GM19463 (cell line): ENCODE results near the gene RBM26.

Experiments
- ATAC-seq: cut with Tn5 transposase; IDR thresholded peaks from one replicate; pipeline ENCODE4 v1.9.1; 2021; ENCODE audit warnings: mild to moderate bottlenecking, moderate library complexity; ENCODE audit not compliant: unreplicated experiment

The RBM26 gene

GRCh38 chr13:79405831-79406596 is at the start of gene RBM26:
Gene RBM26 (minus strand): TSS chr13:79406255. CDS start chr13:79405774, 481 bp downstream.
- ATAC-seq, result peak; percentile 79

- no peak for ATAC-seq
Measured at GRCh38 chr13:79455331-79455730, 49.3 kb upstream of the RBM26 start.

GRCh38 chr13:79452239-79452913 is 46.3 kb upstream of the RBM26 start:
- no peak for ATAC-seq

GRCh38 chr13:79451500-79451962 is 45.5 kb upstream of the RBM26 start:
- ATAC-seq, result peak; percentile 100

- no peak for ATAC-seq
Measured at GRCh38 chr13:79450110-79450509, 44.1 kb upstream of the RBM26 start.

GRCh38 chr13:79448413-79448812 is 42.4 kb upstream of the RBM26 start:
- peak; percentile 19 for ATAC-seq

GRCh38 chr13:79447741-79448140 is 41.7 kb upstream of the RBM26 start:
- no peak for ATAC-seq

- ATAC-seq, result no peak
Measured at GRCh38 chr13:79447141-79447540, 41.1 kb upstream of the RBM26 start.

- ATAC-seq, result no peak
Measured at GRCh38 chr13:79445968-79446645, 40.1 kb upstream of the RBM26 start.

- ATAC-seq, result no peak
Measured at GRCh38 chr13:79442706-79443105, 36.7 kb upstream of the RBM26 start.

- ATAC-seq, result no peak
Measured at GRCh38 chr13:79442221-79442620, 36.2 kb upstream of the RBM26 start.

- no peak for ATAC-seq
Measured at GRCh38 chr13:79440958-79441528, 35.0 kb upstream of the RBM26 start.

GRCh38 chr13:79439275-79439674 is 33.2 kb upstream of the RBM26 start:
- no peak for ATAC-seq

GRCh38 chr13:79435561-79435990 is 29.5 kb upstream of the RBM26 start:
- no peak for ATAC-seq

- no peak for ATAC-seq
Measured at GRCh38 chr13:79434556-79434955, 28.5 kb upstream of the RBM26 start.

GRCh38 chr13:79432992-79433391 is 26.9 kb upstream of the RBM26 start:
- ATAC-seq, result no peak

GRCh38 chr13:79432086-79432485 is 26.0 kb upstream of the RBM26 start:
- no peak for ATAC-seq

GRCh38 chr13:79429309-79429708 is 23.3 kb upstream of the RBM26 start:
- ATAC-seq, result no peak

GRCh38 chr13:79427883-79428282 is 21.8 kb upstream of the RBM26 start:
- no peak for ATAC-seq

- no peak for ATAC-seq
Measured at GRCh38 chr13:79427265-79427664, 21.2 kb upstream of the RBM26 start.
